Measurements from ENCODE around the gene PTPN14.

DNA sequence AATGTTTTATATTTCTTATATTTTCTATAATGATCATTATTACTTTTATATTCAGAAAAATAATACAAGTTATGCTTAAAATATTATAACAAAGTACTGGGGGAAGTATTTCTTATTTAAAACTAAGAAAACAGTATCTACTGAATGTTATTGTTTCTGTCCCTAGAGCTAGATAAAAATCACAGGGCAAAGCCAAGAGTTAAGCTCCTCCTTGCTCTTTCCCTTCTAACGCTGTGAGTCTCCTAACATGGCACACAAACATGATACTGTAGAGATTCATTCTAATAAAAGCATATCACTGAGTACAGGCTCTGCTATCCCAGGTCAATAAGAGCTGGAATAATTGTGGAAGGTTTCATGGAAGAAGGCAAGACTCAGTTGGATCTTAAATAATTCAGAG is 53.4 kb downstream of the PTPN14 start:
- TF ChIP-seq ARNTL (CRISPR knock-in tag; IDR thresholded peaks at IDR 0.05; ENCODE audit: borderline replicate concordance, low read depth) (no peak), PPARA (CRISPR knock-in tag; IDR thresholded peaks at IDR 0.05; ENCODE audit: borderline replicate concordance) (no peak), ZFP30 (CRISPR knock-in tag; IDR thresholded peaks at IDR 0.05) (no peak), ISL1 (CRISPR knock-in tag; IDR thresholded peaks at IDR 0.05) (no peak)
- TF ChIP-seq, protein P1, sequence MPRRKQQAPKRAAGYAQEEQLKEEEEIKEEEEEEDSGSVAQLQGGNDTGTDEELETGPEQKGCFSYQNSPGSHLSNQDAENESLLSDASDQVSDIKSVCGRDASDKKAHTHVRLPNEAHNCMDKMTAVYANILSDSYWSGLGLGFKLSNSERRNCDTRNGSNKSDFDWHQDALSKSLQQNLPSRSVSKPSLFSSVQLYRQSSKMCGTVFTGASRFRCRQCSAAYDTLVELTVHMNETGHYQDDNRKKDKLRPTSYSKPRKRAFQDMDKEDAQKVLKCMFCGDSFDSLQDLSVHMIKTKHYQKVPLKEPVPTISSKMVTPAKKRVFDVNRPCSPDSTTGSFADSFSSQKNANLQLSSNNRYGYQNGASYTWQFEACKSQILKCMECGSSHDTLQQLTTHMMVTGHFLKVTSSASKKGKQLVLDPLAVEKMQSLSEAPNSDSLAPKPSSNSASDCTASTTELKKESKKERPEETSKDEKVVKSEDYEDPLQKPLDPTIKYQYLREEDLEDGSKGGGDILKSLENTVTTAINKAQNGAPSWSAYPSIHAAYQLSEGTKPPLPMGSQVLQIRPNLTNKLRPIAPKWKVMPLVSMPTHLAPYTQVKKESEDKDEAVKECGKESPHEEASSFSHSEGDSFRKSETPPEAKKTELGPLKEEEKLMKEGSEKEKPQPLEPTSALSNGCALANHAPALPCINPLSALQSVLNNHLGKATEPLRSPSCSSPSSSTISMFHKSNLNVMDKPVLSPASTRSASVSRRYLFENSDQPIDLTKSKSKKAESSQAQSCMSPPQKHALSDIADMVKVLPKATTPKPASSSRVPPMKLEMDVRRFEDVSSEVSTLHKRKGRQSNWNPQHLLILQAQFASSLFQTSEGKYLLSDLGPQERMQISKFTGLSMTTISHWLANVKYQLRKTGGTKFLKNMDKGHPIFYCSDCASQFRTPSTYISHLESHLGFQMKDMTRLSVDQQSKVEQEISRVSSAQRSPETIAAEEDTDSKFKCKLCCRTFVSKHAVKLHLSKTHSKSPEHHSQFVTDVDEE (CRISPR knock-in tag; IDR thresholded peaks at IDR 0.05): no peak
- TF ChIP-seq, protein P2, sequence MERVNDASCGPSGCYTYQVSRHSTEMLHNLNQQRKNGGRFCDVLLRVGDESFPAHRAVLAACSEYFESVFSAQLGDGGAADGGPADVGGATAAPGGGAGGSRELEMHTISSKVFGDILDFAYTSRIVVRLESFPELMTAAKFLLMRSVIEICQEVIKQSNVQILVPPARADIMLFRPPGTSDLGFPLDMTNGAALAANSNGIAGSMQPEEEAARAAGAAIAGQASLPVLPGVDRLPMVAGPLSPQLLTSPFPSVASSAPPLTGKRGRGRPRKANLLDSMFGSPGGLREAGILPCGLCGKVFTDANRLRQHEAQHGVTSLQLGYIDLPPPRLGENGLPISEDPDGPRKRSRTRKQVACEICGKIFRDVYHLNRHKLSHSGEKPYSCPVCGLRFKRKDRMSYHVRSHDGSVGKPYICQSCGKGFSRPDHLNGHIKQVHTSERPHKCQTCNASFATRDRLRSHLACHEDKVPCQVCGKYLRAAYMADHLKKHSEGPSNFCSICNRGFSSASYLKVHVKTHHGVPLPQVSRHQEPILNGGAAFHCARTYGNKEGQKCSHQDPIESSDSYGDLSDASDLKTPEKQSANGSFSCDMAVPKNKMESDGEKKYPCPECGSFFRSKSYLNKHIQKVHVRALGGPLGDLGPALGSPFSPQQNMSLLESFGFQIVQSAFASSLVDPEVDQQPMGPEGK (CRISPR knock-in tag; IDR thresholded peaks at IDR 0.05; ENCODE audit: borderline replicate concordance): no peak
- TF ChIP-seq, protein P3, sequence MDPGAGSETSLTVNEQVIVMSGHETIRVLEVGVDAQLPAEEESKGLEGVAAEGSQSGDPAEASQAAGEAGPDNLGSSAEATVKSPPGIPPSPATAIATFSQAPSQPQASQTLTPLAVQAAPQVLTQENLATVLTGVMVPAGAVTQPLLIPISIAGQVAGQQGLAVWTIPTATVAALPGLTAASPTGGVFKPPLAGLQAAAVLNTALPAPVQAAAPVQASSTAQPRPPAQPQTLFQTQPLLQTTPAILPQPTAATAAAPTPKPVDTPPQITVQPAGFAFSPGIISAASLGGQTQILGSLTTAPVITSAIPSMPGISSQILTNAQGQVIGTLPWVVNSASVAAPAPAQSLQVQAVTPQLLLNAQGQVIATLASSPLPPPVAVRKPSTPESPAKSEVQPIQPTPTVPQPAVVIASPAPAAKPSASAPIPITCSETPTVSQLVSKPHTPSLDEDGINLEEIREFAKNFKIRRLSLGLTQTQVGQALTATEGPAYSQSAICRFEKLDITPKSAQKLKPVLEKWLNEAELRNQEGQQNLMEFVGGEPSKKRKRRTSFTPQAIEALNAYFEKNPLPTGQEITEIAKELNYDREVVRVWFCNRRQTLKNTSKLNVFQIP (CRISPR knock-in tag; IDR thresholded peaks at IDR 0.05; ENCODE audit: borderline replicate concordance, low read depth): no peak

All from SK-N-SH treated with all-trans-retinoic acid at 6 μM for 48 hours (cell line).